ENCODE results near the gene SCN1B. TPM values are rescaled to one million over a fixed set of nuclear protein-coding genes. Genes with fewer than 3 reads are reported as not detected.

SCN1B gene
- total and polyA plus RNA-seq, 7 donors = 55.6 to 345 (median 248) TPM

- intact Hi-C loops (cut with DNase I) = no loop called here
- no peak overlapping the region for H3K27ac ChIP-seq
- H3K4me3 ChIP-seq = no peak overlapping the region
- peaks cover 0 to 2% (median 0%) of the 10 kb centered on the region in 3 donors for H3K27me3 ChIP-seq (ENCODE audit: insufficient read depth in 3 of 3, low read length in 2 of 3)
- peaks cover 3% of the 10 kb centered on the region for H3K4me1 ChIP-seq
- ATAC-seq (peak in 2 of 4 donors; percentile 23 to 52), DNase-seq (peak in 1 of 2 donors; percentile 68)
- TF ChIP-seq CTCF (IDR thresholded peaks at IDR 0.05) = no peak
- no peaks in the 10 kb centered on the region for H3K36me3 ChIP-seq (ENCODE audit: insufficient read depth in 1 of 2, low read depth in 1 of 2)
- no peaks in the 10 kb centered on the region for H3K9me3 ChIP-seq
- WGBS, 3 donors = 17 to 31% (median 19%) methylated on average over 8 of the region's 8 CpGs
Observed at GRCh38 chr19:35086455-35086854, 56.2 kb downstream of the SCN1B start.

GRCh38 chr19:35087393-35087792, 57.1 kb downstream of the SCN1B start:
- ATAC-seq (no peak), DNase-seq (no peak)
- TF ChIP-seq CTCF (IDR thresholded peaks at IDR 0.05) = no peak
- peaks cover 0 to 2% (median 0%) of the 10 kb centered on the region in 3 donors for H3K27me3 ChIP-seq (ENCODE audit: insufficient read depth in 3 of 3, low read length in 2 of 3)
- intact Hi-C loops (cut with DNase I) = no loop called here
- no peaks in the 10 kb centered on the region for H3K9me3 ChIP-seq
- H3K27ac ChIP-seq = no peak overlapping the region
- peaks cover 3% of the 10 kb centered on the region for H3K4me1 ChIP-seq
- no peak overlapping the region for H3K4me3 ChIP-seq
- no peaks in the 10 kb centered on the region for H3K36me3 ChIP-seq (ENCODE audit: insufficient read depth in 1 of 2, low read depth in 1 of 2)

- no peaks in the 10 kb centered on the region for H3K9me3 ChIP-seq
- 69 to 82% (median 79%) methylated on average over 8 of the region's 8 CpGs for WGBS, 3 donors
- H3K27ac ChIP-seq = no peak overlapping the region
- peak; percentile 21 to 75 (median 58) for ATAC-seq
- DNase-seq = no peak
- H3K36me3 ChIP-seq (ENCODE audit: insufficient read depth in 1 of 2, low read depth in 1 of 2) = no peaks in the 10 kb centered on the region
- intact Hi-C loops (cut with DNase I) = no loop called here
- no peak for TF ChIP-seq CTCF (IDR thresholded peaks at IDR 0.05)
- peaks cover 3% of the 10 kb centered on the region for H3K4me1 ChIP-seq
- H3K4me3 ChIP-seq = no peak overlapping the region
- H3K27me3 ChIP-seq (ENCODE audit: insufficient read depth in 3 of 3, low read length in 2 of 3) = peaks cover 0 to 2% (median 0%) of the 10 kb centered on the region in 3 donors
Observed at GRCh38 chr19:35088131-35088913, 58.1 kb downstream of the SCN1B start.

GRCh38 chr19:35089554-35089953, 59.3 kb downstream of the SCN1B start:
- H3K27me3 ChIP-seq (ENCODE audit: insufficient read depth in 3 of 3, low read length in 2 of 3) = no peaks in the 10 kb centered on the region
- 93 to 95% (median 93%) methylated on average over 8 of the region's 8 CpGs for WGBS, 3 donors
- intact Hi-C loops (cut with DNase I) = no loop called here
- ATAC-seq (no peak), DNase-seq (no peak)
- H3K4me1 ChIP-seq = peaks cover 3% of the 10 kb centered on the region
- no peaks in the 10 kb centered on the region for H3K36me3 ChIP-seq (ENCODE audit: insufficient read depth in 1 of 2, low read depth in 1 of 2)
- H3K4me3 ChIP-seq = no peak overlapping the region
- H3K27ac ChIP-seq = no peak overlapping the region
- TF ChIP-seq CTCF (IDR thresholded peaks at IDR 0.05) = no peak
- no peaks in the 10 kb centered on the region for H3K9me3 ChIP-seq

Other genes starting within 250 kb of the SCN1B start
- 1 to 10 TPM in 3 of 4 donors, under 1 TPM in 1; 0.86 to 2.1 (median 1.6) TPM for gene ZNF30, start 103.6 kb upstream of the SCN1B start, total RNA-seq
- 1 to 10 TPM in 2 of 3 donors, under 1 TPM in 1; 0.91 to 6.6 (median 1.9) TPM for gene ZNF30, start 103.6 kb upstream of the SCN1B start, polyA plus RNA-seq
- 1 to 10 TPM; 1.5 to 4.2 (median 2.0) TPM for gene ZNF792, start 66.2 kb upstream of the SCN1B start, total RNA-seq
- 1 to 10 TPM in 1 of 3 donors, under 1 TPM in 2; 0.83 to 1.3 (median 0.93) TPM for gene ZNF792, start 66.2 kb upstream of the SCN1B start, polyA plus RNA-seq
- 10 to 100 TPM; 36.3 to 55.0 (median 38.3) TPM for gene GRAMD1A, start 30.1 kb upstream of the SCN1B start, total RNA-seq
- gene GRAMD1A, start 30.1 kb upstream of the SCN1B start, polyA plus RNA-seq = 10 to 100 TPM; 15.6 to 33.4 (median 17.4) TPM
- gene HPN, start 11.3 kb downstream of the SCN1B start, total RNA-seq = 10 to 100 TPM in 2 of 4 donors, 1 to 10 TPM in 2; 2.5 to 17.7 (median 8.1) TPM
- gene HPN, start 11.3 kb downstream of the SCN1B start, polyA plus RNA-seq = 10 to 100 TPM in 1 of 3 donors, 1 to 10 TPM in 2; 1.6 to 12.6 (median 5.2) TPM
- not detected for gene FXYD3, start 85.4 kb downstream of the SCN1B start, total RNA-seq
- under 1 TPM; 0.10 to 0.38 (median 0.13) TPM for gene FXYD3, start 85.4 kb downstream of the SCN1B start, polyA plus RNA-seq
- gene LGI4, start 104.6 kb downstream of the SCN1B start, total RNA-seq = 10 to 100 TPM in 3 of 4 donors, 1 to 10 TPM in 1; 3.3 to 22.1 (median 17.3) TPM
- gene LGI4, start 104.6 kb downstream of the SCN1B start, polyA plus RNA-seq = 10 to 100 TPM in 1 of 3 donors, 1 to 10 TPM in 2; 3.2 to 17.1 (median 9.5) TPM
- 100 to 1,000 TPM; 409 to 860 (median 548) TPM for gene FXYD1, start 108.4 kb downstream of the SCN1B start, total RNA-seq
- gene FXYD1, start 108.4 kb downstream of the SCN1B start, polyA plus RNA-seq = 100 to 1,000 TPM; 210 to 581 (median 299) TPM
- gene FXYD7, start 112.8 kb downstream of the SCN1B start, total RNA-seq = under 1 TPM in 3 of 4 donors, not detected in 1; 0.56 to 0.65 (median 0.58) TPM
- under 1 TPM in 1 of 3 donors, not detected in 2; 0.13 TPM for gene FXYD7, start 112.8 kb downstream of the SCN1B start, polyA plus RNA-seq
- 10 to 100 TPM in 3 of 4 donors, 1 to 10 TPM in 1; 9.5 to 14.8 (median 11.7) TPM for gene FXYD5, start 124.3 kb downstream of the SCN1B start, total RNA-seq
- gene FXYD5, start 124.3 kb downstream of the SCN1B start, polyA plus RNA-seq = 10 to 100 TPM in 2 of 3 donors, 1 to 10 TPM in 1; 6.4 to 19.1 (median 11.5) TPM
- gene FAM187B, start 198.3 kb downstream of the SCN1B start, total RNA-seq = not detected
- gene FAM187B, start 198.3 kb downstream of the SCN1B start, polyA plus RNA-seq = under 1 TPM in 1 of 3 donors, not detected in 2; 0.03 TPM
- 1 to 10 TPM; 1.8 to 5.2 (median 2.7) TPM for gene LSR, start 218.5 kb downstream of the SCN1B start, total RNA-seq
- 1 to 10 TPM; 1.7 to 4.4 (median 2.4) TPM for gene LSR, start 218.5 kb downstream of the SCN1B start, polyA plus RNA-seq
- 100 to 1,000 TPM; 141 to 196 (median 188) TPM for gene USF2, start 238.5 kb downstream of the SCN1B start, total RNA-seq
- 100 to 1,000 TPM in 2 of 3 donors, 10 to 100 TPM in 1; 94.4 to 179 (median 142) TPM for gene USF2, start 238.5 kb downstream of the SCN1B start, polyA plus RNA-seq

All from psoas muscle (tissue), 8 donors.